ENCODE measurements around the gene MRPL43. TPM values are rescaled to one million over a fixed set of nuclear protein-coding genes. Genes with fewer than 3 reads are reported as not detected.
A peak's percentile ranks its signal among the peaks of the same experiment; 100 is the strongest.

MRPL43 gene
- total and polyA plus RNA-seq, 10 of the 15 experiments (the other 5 are each of a cell fraction or from before 2014, with no cell fraction given) = 16.6 to 108 (median 65.1) TPM

- WGBS (ENCODE audit: insufficient coverage, insufficient replicate concordance, low lambda C conversion rate, missing lambda C conversion rate) = under 1% methylated on average over 59 of the region's 66 CpGs
- TF ChIP-seq LARP7 (IDR thresholded peaks at IDR 0.05) = peak; percentile 84
- peak; percentile 59; the same call in 1 of the 2 replicates for TF ChIP-seq NKRF (conservative IDR thresholded peaks at IDR 0.05)
- TF ChIP-seq ZZZ3 (IDR thresholded peaks at IDR 0.05; ENCODE audit: control insufficient read depth, insufficient read length, low read depth) = no peak
- TF ChIP-seq RAD51 (IDR thresholded peaks at IDR 0.05) = peak; percentile 82
- TF ChIP-seq SKIL (IDR thresholded peaks at IDR 0.05; ENCODE audit: low read depth, poor library complexity, severe bottlenecking) = no peak
- peak; percentile 66; the same call in 1 of the 2 replicates for TF ChIP-seq FOXM1 (IDR thresholded peaks at IDR 0.05; ENCODE audit: low read depth, low read length)
- TF ChIP-seq CHD2 (IDR thresholded peaks at IDR 0.05; ENCODE audit: borderline replicate concordance, low read depth, low read length) = 0 out of 2 replicates have a peak, but pooled peaks have one; percentile 6
- peak; percentile 23; the same call in 1 of the 2 replicates for TF ChIP-seq YY1 (IDR thresholded peaks at IDR 0.05; ENCODE audit: low read depth, low read length)
- TF ChIP-seq, protein P1, sequence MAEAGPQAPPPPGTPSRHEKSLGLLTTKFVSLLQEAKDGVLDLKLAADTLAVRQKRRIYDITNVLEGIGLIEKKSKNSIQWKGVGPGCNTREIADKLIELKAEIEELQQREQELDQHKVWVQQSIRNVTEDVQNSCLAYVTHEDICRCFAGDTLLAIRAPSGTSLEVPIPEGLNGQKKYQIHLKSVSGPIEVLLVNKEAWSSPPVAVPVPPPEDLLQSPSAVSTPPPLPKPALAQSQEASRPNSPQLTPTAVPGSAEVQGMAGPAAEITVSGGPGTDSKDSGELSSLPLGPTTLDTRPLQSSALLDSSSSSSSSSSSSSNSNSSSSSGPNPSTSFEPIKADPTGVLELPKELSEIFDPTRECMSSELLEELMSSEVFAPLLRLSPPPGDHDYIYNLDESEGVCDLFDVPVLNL (IDR thresholded peaks at IDR 0.05; ENCODE audit: low read depth, low read length) = no peak
- TF ChIP-seq ZNF217 (IDR thresholded peaks at IDR 0.05) = peak; percentile 68; the same call in 1 of the 2 replicates
- TF ChIP-seq SIX5 (IDR thresholded peaks at IDR 0.05; ENCODE audit: low read depth, low read length, severe bottlenecking) = no peak
- peak; percentile 74 for TF ChIP-seq FOXK2 (IDR thresholded peaks at IDR 0.05)
- TF ChIP-seq SIN3A (IDR thresholded peaks at IDR 0.05; ENCODE audit: low read depth, low read length) = peak; percentile 3; the same call in 1 of the 2 replicates
- TF ChIP-seq, protein P2, sequence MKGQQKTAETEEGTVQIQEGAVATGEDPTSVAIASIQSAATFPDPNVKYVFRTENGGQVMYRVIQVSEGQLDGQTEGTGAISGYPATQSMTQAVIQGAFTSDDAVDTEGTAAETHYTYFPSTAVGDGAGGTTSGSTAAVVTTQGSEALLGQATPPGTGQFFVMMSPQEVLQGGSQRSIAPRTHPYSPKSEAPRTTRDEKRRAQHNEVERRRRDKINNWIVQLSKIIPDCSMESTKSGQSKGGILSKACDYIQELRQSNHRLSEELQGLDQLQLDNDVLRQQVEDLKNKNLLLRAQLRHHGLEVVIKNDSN (IDR thresholded peaks at IDR 0.05; ENCODE audit: borderline replicate concordance, extremely low read length, insufficient read depth, low read depth, low read length) = peak; percentile 80
- no peak for TF ChIP-seq MTA3 (IDR thresholded peaks at IDR 0.05; ENCODE audit: borderline replicate concordance, low read length)
Measured at GRCh38 chr10:100997360-100998182, 10.3 kb upstream of the MRPL43 start.

More at GRCh38 chr10:100997360-100998182, 10.3 kb upstream of the MRPL43 start:
- in situ Hi-C loops (cut with MboI) (no loop called here), intact Hi-C loops (cut with micrococcal nuclease; ENCODE audit: unreplicated experiment) (loop anchor here (5.0 kb wide), 1 partner anchor 85 kb away; the partner anchor contains the start of gene SLF2)
- ATAC-seq (peak; percentile 70), FAIRE-seq (peak; percentile 69), DNase-seq (ENCODE audit: low read depth, low spot score) (no peak)
- peaks cover 17% of the 10 kb centered on the region for H3K4me1 ChIP-seq (ENCODE audit: control insufficient read depth, insufficient read depth, low read length)
- H3K4me2 ChIP-seq (ENCODE audit: control insufficient read depth, insufficient read depth) = peak overlapping the region; percentile 99
- ChIA-PET RAD21 (ENCODE audit: unreplicated experiment) (interaction anchor here (0.6 to 4.6 kb wide), 13 partner anchors 10 to 1250 kb away, joined by 3 to 26 read pairs (median 4); partner anchors contain the start of genes KAZALD1, MRPL43, PDZD7 and SFXN3), POLR2A (interaction anchor here (0.6 to 3.8 kb wide), 6 partner anchors 11 to 490 kb away, joined by 3 to 23 read pairs (median 6); partner anchors contain the start of genes KAZALD1, MRPL43 and TWNK), CTCF (interaction anchor here (0.6 to 5.7 kb wide), 29 partner anchors 9 to 998 kb away, joined by 3 to 91 read pairs (median 4); partner anchors contain the start of genes MRPL43, PDZD7, SEMA4G and SFXN3), SMC1A (ENCODE audit: uncharacterized antibody, unreplicated experiment) (interaction anchor here (1.1 to 2.0 kb wide), 5 partner anchors 10 to 44 kb away, joined by 4 to 9 read pairs (median 5); partner anchors contain the start of genes MRPL43 and TWNK)
- H3K27me3 ChIP-seq (replicated peaks in 1 of 2; ENCODE audit: control insufficient read depth in 2 of 2, insufficient read depth in 2 of 2, low read length in 1 of 2) = no peaks in the 10 kb centered on the region
- no peaks in the 10 kb centered on the region for H4K20me1 ChIP-seq (ENCODE audit: control insufficient read depth, insufficient read depth)
- H3K4me3 ChIP-seq = peak overlapping the region; percentile 86
- peak overlapping the region; percentile 63 for H3K9ac ChIP-seq (ENCODE audit: control insufficient read depth, insufficient read depth, low read length)
- BruUV-seq (replicated peaks) = no TSS peak
- no peaks in the 10 kb centered on the region for H3K9me3 ChIP-seq (replicated peaks; ENCODE audit: control insufficient read depth, insufficient read depth, low read length)
- H3K36me3 ChIP-seq (ENCODE audit: control insufficient read depth in 2 of 2, insufficient read depth in 2 of 2, low read length in 1 of 2) = peaks cover 0 to 5% of the 10 kb centered on the region in 2 experiments; a peak in 3 of 4 replicates
- H2AFZ ChIP-seq (ENCODE audit: control insufficient read depth, low read depth, low read length) = peak overlapping the region; percentile 90
- peaks cover 10% of the 10 kb centered on the region for H3K79me2 ChIP-seq (ENCODE audit: control insufficient read depth, insufficient read depth, low read length)
- peak overlapping the region; percentile 88 for H3K27ac ChIP-seq (ENCODE audit: control insufficient read depth, insufficient read depth)

Measured in GM12878 (cell line).